ENCODE data around the gene TC2N. TPM values are rescaled to one million over a fixed set of nuclear protein-coding genes. Genes with fewer than 3 reads are reported as not detected.

Gene TC2N
- total RNA-seq, 1 experiment from 2014 or later, result 16.4 TPM

DNA sequence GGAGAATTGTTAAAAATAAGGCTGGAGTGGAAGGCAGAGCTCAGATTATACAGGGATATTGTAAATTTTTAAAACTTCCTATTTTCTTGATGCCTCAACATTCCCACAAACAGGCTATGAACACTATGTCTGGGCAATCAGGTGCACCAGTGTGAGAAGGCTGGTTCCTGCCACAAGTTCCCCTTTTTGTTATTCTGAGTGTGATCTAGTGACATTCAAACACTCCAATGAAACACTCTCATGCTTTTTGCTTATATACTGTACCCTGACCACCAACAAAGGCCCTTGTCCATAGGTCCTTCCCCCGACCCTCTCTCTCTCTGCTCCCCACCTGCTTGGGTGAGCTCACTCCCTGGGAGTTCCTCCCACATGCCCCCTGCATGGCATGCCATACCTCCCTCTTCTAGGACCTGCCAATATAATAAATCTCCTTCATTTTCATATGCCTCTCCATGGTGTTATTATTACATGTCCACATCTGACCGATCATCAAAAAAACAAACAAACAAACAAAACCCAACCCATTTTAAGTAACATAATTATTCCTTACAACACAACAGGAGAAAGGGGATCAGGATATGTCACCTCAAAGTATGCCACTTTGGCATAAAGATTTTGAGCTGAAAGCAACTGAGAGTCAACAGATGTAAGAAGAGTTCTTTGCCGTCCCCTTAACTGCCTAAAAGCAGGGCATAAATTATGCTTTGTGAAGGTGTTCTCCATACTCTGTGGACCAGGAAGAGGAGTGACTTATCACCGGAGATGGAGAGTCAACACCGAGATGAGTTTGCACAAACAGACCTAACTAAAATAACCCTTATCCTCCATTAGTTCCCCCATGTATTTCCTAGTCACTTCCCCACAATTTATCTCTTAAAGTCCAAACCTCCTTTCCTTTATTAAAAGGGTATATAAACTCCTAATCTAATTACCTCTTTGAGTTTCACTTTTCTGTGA is 92.9 kb downstream of the TC2N start:
- H3K4me1 Mint-ChIP-seq, result peaks cover 0 to 3% of the 10 kb centered on the region in 2 experiments; a peak in 1 of 4 replicates
- Histone ChIP-seq H2BK120ac (ENCODE audit: low read depth, low read length, poor library complexity, severe bottlenecking) (no peak overlapping the region), H2AFZ (ENCODE audit: low read length) (no peak overlapping the region), H3K23me2 (ENCODE audit: insufficient read length, low read depth, low read length, poor library complexity, severe bottlenecking) (no peaks in the 10 kb centered on the region), H3K9ac (ENCODE audit: extremely low read depth, insufficient read length, low read length) (no peak overlapping the region), H3K14ac (ENCODE audit: insufficient read depth, low read length) (no peak overlapping the region), H2BK12ac (ENCODE audit: insufficient read length, low read depth, low read length) (no peak overlapping the region), H2AK5ac (ENCODE audit: insufficient read length, low read length) (no peak overlapping the region), H4K8ac (replicated peaks; ENCODE audit: insufficient read length, low read depth, low read length) (no peak overlapping the region), H2BK5ac (ENCODE audit: insufficient read length, low read length) (no peak overlapping the region), H3T11ph (ENCODE audit: low read length) (no peak overlapping the region), H3K4me2 (ENCODE audit: insufficient read depth, insufficient read length, low read length) (no peak overlapping the region), H4K20me1 (ENCODE audit: control insufficient read depth, insufficient read depth, insufficient read length) (no peaks in the 10 kb centered on the region), H3K4me1 (ENCODE audit: insufficient read depth, low read length) (no peaks in the 10 kb centered on the region), H3K18ac (ENCODE audit: insufficient read length, low read depth, low read length) (no peak overlapping the region), H3K79me2 (ENCODE audit: insufficient read depth, low read length) (no peaks in the 10 kb centered on the region), H3K79me1 (ENCODE audit: insufficient read depth, low read depth, low read length, poor library complexity, severe bottlenecking) (no peaks in the 10 kb centered on the region), H3K23ac (ENCODE audit: insufficient read length, low read depth, low read length) (no peak overlapping the region), H2BK20ac (ENCODE audit: low read depth, low read length, poor library complexity, severe bottlenecking) (no peak overlapping the region), H3K27me3 (ENCODE audit: insufficient read depth, low read length) (no peaks in the 10 kb centered on the region), H2BK15ac (ENCODE audit: low read depth, low read length) (no peak overlapping the region), H3K56ac (ENCODE audit: insufficient read length, low read depth, low read length) (no peak overlapping the region), H3K9me3 (ENCODE audit: control insufficient read depth, low read depth, low read length) (no peaks in the 10 kb centered on the region), H3K27ac (ENCODE audit: insufficient read length, low read depth, low read length) (no peak overlapping the region), H4K5ac (ENCODE audit: insufficient read length, low read depth, low read length) (no peak overlapping the region), H4K91ac (ENCODE audit: insufficient read length, low read depth, low read length) (no peak overlapping the region), H3K4ac (ENCODE audit: low read depth, low read length) (no peak overlapping the region)
- no peaks in the 10 kb centered on the region for H3K27me3 Mint-ChIP-seq (ENCODE audit: low read depth)
- 100% methylated on average over 1 of the region's 5 CpGs for WGBS (ENCODE audit: extremely low coverage, insufficient read length, low lambda C conversion rate)
- DNase-seq, result no peak
- H3K9me3 Mint-ChIP-seq, result no peaks in the 10 kb centered on the region
- no peaks in the 10 kb centered on the region for H3K36me3 Mint-ChIP-seq (ENCODE audit: insufficient read depth in 1 of 3, low read depth in 3 of 3)
- H3K27ac Mint-ChIP-seq, result no peak overlapping the region; a peak in 1 of 7 replicates
- TF ChIP-seq, protein P1, sequence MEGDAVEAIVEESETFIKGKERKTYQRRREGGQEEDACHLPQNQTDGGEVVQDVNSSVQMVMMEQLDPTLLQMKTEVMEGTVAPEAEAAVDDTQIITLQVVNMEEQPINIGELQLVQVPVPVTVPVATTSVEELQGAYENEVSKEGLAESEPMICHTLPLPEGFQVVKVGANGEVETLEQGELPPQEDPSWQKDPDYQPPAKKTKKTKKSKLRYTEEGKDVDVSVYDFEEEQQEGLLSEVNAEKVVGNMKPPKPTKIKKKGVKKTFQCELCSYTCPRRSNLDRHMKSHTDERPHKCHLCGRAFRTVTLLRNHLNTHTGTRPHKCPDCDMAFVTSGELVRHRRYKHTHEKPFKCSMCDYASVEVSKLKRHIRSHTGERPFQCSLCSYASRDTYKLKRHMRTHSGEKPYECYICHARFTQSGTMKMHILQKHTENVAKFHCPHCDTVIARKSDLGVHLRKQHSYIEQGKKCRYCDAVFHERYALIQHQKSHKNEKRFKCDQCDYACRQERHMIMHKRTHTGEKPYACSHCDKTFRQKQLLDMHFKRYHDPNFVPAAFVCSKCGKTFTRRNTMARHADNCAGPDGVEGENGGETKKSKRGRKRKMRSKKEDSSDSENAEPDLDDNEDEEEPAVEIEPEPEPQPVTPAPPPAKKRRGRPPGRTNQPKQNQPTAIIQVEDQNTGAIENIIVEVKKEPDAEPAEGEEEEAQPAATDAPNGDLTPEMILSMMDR (conservative IDR thresholded peaks at IDR 0.05), result no peak
- H3K4me3 Mint-ChIP-seq, result no peak overlapping the region
